Tibial artery (tissue), 4 donors: ENCODE data around the gene LTBP4.

Source experiments
- DNase-seq, 2 donors: peaks; one replicate each; pipeline ENCODE4 v3.0.0-alpha.2; 2019
- H3K27ac ChIP-seq, 2 donors: fragments of 200-600 bp; sonication (generic) in 1 of 2; 1 replicate in 1 of 2; 2 replicates in 1 of 2; pipeline ENCODE4 v1.5.1; 2018 to 2019; ENCODE audit warnings: mild to moderate bottlenecking in 1 of 2
- H3K27me3 ChIP-seq, 2 donors: fragments of 200-600 bp; sonication (generic) in 1 of 2; one replicate each; pipeline versions ENCODE4 v1.5.1 to v1.6.0; 2016 to 2019
- H3K36me3 ChIP-seq, 3 donors: fragments of 200-600 bp; sonication (generic) in 2 of 3; one replicate each; pipeline ENCODE4 v1.5.1; 2016 to 2019; ENCODE audit warnings: mild to moderate bottlenecking in 2 of 3
- H3K4me1 ChIP-seq, 4 donors: fragments of 200-600 bp; sonication (generic) in 2 of 4; 1 replicate in 3 of 4; 2 replicates in 1 of 4; pipeline ENCODE4 v1.5.1; 2016 to 2019
- H3K4me3 ChIP-seq, 2 donors: fragments of 200-600 bp; sonication (generic) in 1 of 2; 1 replicate in 1 of 2; 2 replicates in 1 of 2; pipeline ENCODE4 v1.5.1; 2018 to 2019; ENCODE audit warnings: mild to moderate bottlenecking in 2 of 2
- H3K9me3 ChIP-seq, 3 donors: fragments of 200-600 bp; sonication (generic) in 1 of 3; one replicate each; pipeline ENCODE4 v1.5.1; 2016 to 2019
- CTCF ChIP-seq, 2 experiments: fragments of 200-600 bp in 1 of 2; fragments of 450-650 bp in 1 of 2; IDR thresholded peaks; one replicate each; pipeline ENCODE4 v1.5.1; 2017 to 2019; ENCODE audit warnings: antibody characterized with exemption in 2 of 2, mild to moderate bottlenecking in 1 of 2, moderate library complexity in 1 of 2
- intact Hi-C: fragments of 100-400 bp; cut with DNase I; formaldehyde crosslinking; loops from one replicate; pipeline ENCODE4 v1.15.0; 2023; ENCODE audit warnings: low total_unique reads

The LTBP4 gene

GRCh38 chr19:40585241-40585981 lies 15.8 kb upstream of the LTBP4 start:
- Histone ChIP-seq H3K27me3 (no peaks in the 10 kb centered on the region), H3K4me1 (no peaks in the 10 kb centered on the region), H3K4me3 (no peak overlapping the region), H3K36me3 (peaks cover 25 to 85% (median 51%) of the 10 kb centered on the region in 3 donors), H3K27ac (no peak overlapping the region), H3K9me3 (no peaks in the 10 kb centered on the region)
- TF ChIP-seq CTCF (IDR thresholded peaks at IDR 0.05) = no peak
- no peak for DNase-seq
- intact Hi-C loops = no loop called here

GRCh38 chr19:40585982-40586422 lies 15.2 kb upstream of the LTBP4 start:
- DNase-seq = no peak
- intact Hi-C loops = no loop called here
- no peak for TF ChIP-seq CTCF (IDR thresholded peaks at IDR 0.05)
- no peak overlapping the region for H3K4me3 ChIP-seq
- H3K27me3 ChIP-seq = no peaks in the 10 kb centered on the region
- no peaks in the 10 kb centered on the region for H3K4me1 ChIP-seq
- no peaks in the 10 kb centered on the region for H3K9me3 ChIP-seq
- H3K27ac ChIP-seq = no peak overlapping the region
- peaks cover 19 to 83% (median 48%) of the 10 kb centered on the region in 3 donors for H3K36me3 ChIP-seq

GRCh38 chr19:40586611-40587010 lies 14.6 kb upstream of the LTBP4 start:
- H3K27me3 ChIP-seq = no peaks in the 10 kb centered on the region
- DNase-seq = no peak
- TF ChIP-seq CTCF (IDR thresholded peaks at IDR 0.05) = no peak
- intact Hi-C loops = no loop called here
- H3K27ac ChIP-seq = no peak overlapping the region
- peaks cover 18 to 79% (median 42%) of the 10 kb centered on the region in 3 donors for H3K36me3 ChIP-seq
- no peak overlapping the region for H3K4me3 ChIP-seq
- H3K9me3 ChIP-seq = no peaks in the 10 kb centered on the region
- H3K4me1 ChIP-seq = no peaks in the 10 kb centered on the region

- intact Hi-C loops = no loop called here
- H3K9me3 ChIP-seq = no peaks in the 10 kb centered on the region
- H3K36me3 ChIP-seq = peaks cover 12 to 63% (median 26%) of the 10 kb centered on the region in 3 donors
- no peak for TF ChIP-seq CTCF (IDR thresholded peaks at IDR 0.05)
- H3K27me3 ChIP-seq = no peaks in the 10 kb centered on the region
- H3K4me3 ChIP-seq = no peak overlapping the region
- no peaks in the 10 kb centered on the region for H3K4me1 ChIP-seq
- no peak overlapping the region for H3K27ac ChIP-seq
- DNase-seq = no peak
Observed at GRCh38 chr19:40588110-40588854, 12.9 kb upstream of the LTBP4 start.

- H3K27ac ChIP-seq = no peak overlapping the region
- no peaks in the 10 kb centered on the region for H3K4me1 ChIP-seq
- no peak overlapping the region for H3K4me3 ChIP-seq
- no peak for TF ChIP-seq CTCF (IDR thresholded peaks at IDR 0.05)
- H3K27me3 ChIP-seq = no peaks in the 10 kb centered on the region
- no peaks in the 10 kb centered on the region for H3K9me3 ChIP-seq
- peaks cover 12 to 55% (median 18%) of the 10 kb centered on the region in 3 donors for H3K36me3 ChIP-seq
- no peak for DNase-seq
- intact Hi-C loops = no loop called here
Observed at GRCh38 chr19:40588926-40589569, 12.1 kb upstream of the LTBP4 start.
